Astrocyte of the hippocampus (primary cell): ENCODE results near the gene RASAL2.
"Not testable (repeated sequence)": the region's sequence is repeated elsewhere in the genome, so short reads cannot be mapped to it uniquely, and the experiment has no call there.

Experiments
- DNase-seq: peaks from one replicate; pipeline ENCODE4 v3.0.0; 2011; ENCODE audit warnings: low read depth, low spot score

RASAL2 gene

DNA sequence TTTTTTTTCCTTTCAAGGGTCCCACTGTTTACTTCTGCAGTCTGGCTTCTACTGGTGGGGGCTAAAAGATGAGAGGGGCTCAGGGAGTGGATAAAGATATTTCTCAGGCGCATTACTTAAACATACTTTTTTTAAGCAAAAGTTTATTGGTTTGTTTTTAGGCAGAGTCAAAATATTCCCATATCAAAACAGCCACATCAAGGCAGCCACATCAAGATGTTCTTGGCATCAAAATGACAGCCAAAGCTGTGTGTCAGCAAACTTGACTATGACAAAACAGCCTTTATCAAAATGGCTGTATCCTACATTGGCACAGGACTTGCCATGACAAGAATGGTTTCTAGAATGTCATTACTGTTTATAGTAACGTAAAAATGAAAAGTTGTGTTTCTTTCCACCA, 22.1 kb upstream of the RASAL2 start:
- DNase-seq: no peak

DNA sequence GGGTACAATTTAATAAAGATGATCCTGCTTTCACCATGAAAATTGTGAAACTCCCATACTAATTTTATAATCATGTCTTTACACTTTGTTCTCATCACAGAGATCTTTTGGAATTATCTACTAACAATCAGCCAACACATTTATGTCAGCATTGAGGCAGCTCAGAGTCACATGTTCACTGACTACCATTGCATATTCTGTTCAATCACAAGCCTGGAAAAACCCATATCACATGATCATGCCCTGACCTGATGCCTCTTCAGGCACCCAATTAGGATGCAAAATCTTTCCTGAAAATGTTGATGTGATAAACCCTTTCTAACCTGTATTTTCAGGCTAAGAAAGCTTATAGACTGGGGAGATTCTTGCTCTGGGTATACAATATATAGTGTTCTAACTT, 21.6 kb upstream of the RASAL2 start:
- no peak for DNase-seq

DNA sequence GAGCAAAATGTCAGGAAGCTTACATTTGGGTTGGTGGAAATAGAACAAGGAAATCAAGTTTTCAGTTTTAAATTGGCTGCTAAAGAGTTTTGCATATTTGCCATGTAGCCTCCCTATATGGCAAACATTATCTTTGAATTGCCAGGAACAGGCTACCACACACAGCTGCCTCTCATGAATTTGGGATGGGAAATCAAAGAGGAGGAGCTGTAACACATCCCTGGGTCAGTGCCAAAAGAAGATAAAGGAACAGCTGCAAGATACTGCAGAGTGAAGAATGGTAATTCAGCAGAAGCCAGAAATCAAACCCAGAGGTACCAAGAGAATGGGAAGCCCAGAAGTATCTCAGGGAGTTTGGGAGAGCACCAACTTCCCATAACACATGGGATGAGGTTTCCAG, 18.6 kb upstream of the RASAL2 start:
- DNase-seq: no peak

- DNase-seq: no peak
These were observed 17.3 kb upstream of the RASAL2 start for GRCh38 chr1:178076607-178077006.

DNA sequence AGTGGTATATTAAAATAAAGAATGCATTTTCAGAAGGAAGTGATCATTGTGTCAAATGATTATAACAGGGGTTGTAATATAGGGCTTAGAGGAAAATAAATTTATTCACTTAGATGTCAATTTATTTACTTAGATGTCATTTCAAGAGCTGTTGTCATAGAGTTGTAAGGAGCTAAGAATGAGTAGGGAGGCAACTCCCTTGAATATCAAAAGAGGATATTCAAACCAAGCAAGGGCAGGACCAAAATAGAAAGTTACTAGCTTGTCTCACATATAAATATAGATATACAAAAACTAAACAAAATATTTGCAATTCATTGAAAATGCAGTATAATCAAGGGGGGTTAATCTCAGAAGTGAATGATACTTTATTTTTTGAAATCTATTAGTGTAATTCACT, 16.0 kb upstream of the RASAL2 start:
- DNase-seq: no peak

GRCh38 chr1:178086294-178086693, 7.6 kb upstream of the RASAL2 start:
- peak; percentile 32 for DNase-seq

DNA sequence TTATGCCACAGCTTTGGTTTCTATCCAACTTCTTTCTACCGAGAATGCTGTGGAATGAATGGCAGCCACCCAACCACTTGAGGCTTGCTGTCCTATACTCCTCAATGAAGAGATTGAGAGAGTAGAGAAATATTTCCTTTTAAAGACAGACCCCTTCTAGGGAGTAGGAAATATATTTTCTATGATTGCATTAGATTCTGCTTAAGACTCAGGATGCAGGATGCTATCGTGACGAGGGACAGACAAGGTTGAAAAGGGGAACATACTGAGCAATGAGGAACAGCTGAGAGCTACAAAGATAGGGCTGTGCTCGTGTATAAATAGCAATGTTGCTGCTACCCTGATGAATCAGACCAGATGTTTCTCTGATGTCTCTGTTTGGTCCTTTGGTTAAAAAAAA, 7.1 kb upstream of the RASAL2 start:
- DNase-seq: peak; percentile 69

DNA sequence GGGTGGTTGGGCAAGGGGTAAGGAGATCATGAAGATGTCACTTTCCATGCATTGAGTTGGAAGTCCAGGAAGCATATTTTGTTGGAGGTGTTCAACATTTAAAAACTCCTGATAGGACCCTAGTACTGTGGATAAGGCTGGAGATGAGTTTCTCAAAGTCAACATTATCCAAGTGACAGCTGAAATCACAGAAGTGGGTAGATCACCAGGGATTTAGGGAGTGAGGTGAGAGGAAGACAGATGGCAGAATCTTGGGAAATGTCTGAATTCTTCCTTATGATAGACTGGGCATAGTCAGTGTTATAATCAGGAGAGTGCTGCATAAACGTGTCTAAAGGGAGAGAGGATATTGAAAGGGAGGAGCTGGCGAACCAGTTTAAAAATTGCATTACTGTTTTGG, 5.3 kb upstream of the RASAL2 start:
- no peak for DNase-seq

DNA sequence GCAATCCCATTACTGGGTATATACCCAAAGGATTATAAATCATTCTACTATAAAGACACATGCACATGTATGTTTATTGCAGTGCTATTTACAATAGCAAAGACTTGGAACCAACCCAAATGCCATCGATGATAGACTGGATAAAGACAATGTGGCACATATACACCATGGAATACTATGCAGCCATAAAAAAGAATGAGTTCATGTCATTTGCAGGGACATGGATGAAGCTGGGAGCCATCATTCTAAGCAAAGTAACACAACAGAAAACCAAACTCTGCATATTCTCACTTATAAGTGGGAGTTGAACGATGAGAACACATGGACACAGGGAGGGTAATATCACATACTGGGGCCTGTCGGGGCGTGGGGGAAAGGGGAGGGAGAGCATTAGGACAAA, 2.5 kb upstream of the RASAL2 start:
- not testable (repeated sequence) for DNase-seq

- DNase-seq: no peak
These were observed 1.7 kb upstream of the RASAL2 start for GRCh38 chr1:178091986-178092745.

GRCh38 chr1:178092878-178093493, 918 bp upstream of the RASAL2 start:
- no peak for DNase-seq

DNA sequence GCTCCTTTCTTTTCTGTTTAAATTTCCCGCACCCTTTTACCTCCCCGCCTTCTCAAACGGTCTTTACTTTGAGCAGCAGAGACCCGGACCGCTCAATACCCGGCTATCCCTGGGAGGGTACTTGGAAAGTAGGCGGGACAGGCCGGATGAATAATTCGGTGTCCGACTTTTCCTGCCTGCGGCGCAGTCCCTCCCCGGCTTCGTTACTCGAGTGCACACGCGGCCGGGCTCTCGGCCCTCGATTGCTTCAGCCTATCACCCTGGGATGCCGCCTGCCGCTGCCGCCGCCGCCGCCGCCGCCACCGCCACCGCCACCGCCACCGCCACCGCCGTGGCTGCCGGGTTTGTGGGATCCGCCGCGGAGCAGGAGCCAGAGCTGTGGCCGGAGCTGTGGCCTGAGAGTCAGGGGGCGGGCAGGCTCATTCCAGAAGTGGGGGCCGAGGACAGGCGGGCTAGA, 382 bp upstream of the RASAL2 start:
- peak; percentile 99 for DNase-seq

DNA sequence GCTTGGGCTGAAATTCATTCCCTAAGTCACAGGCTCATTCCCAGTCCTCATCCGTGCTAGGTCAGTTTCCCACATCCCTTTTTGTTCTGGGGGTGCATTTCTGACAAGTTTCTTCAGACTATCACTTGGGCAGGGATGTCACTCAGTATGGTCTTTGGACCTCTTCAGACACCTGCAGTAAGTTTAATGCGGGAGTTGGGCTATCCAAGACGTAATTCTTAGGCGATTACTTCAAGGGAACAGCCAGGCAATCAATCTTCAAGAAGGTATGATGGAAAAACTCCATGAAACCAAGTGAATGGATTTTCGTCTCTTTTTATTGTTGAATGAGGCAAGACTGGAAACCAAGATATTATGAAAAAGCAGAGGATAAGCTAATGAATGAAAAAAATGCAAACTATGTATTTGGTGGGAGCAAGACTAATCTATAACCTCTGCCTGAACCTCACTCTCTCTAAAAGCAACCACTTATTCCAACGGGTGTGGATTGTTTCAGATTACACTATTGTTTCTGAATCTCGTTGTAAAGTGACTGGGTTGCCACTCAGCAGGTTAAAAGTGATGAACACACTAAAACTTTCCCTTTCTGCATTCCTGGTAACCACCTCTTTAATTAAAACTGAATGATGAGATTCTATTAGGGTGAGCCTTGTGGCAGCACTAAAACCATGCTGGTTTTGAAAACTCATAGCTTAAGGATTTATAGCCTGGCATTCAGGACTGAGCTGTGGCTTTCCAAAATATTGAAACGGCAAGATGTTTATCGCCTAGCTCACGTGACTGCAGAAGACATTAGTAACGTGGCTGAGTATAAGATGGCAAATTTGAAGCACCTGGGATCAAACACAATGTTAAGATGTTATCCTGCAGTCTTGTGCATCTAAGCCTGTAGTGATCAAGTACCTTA, 1.1 kb downstream of the RASAL2 start:
- DNase-seq: peak; percentile 61

GRCh38 chr1:178096421-178096820, 2.5 kb downstream of the RASAL2 start:
- DNase-seq: no peak

GRCh38 chr1:178098262-178098661, 4.4 kb downstream of the RASAL2 start:
- peak; percentile 40 for DNase-seq

DNA sequence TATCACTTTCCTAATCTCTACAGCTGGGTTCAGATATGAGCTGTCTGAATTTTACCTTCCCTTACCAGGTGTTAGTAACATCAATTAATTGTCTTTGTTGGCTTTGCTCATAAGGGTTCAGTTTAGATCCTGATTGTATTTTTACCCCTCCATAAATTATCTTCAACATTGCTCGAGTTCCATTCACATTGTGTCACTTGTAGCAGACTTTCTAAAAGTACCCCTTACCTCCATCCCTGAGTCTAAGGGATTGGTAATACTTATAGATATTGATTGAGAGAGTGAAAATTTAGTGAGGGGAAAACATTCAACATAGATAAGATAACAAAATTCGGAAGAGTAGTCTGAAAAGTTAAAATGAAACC, 7.3 kb downstream of the RASAL2 start:
- DNase-seq: peak; percentile 34

GRCh38 chr1:178101654-178102053, 7.8 kb downstream of the RASAL2 start:
- DNase-seq: no peak

GRCh38 chr1:178102218-178102617, 8.3 kb downstream of the RASAL2 start:
- DNase-seq: no peak

GRCh38 chr1:178107823-178108222, 13.9 kb downstream of the RASAL2 start:
- DNase-seq: no peak

- DNase-seq: no peak
These were observed 15.6 kb downstream of the RASAL2 start for GRCh38 chr1:178109348-178110143.

DNA sequence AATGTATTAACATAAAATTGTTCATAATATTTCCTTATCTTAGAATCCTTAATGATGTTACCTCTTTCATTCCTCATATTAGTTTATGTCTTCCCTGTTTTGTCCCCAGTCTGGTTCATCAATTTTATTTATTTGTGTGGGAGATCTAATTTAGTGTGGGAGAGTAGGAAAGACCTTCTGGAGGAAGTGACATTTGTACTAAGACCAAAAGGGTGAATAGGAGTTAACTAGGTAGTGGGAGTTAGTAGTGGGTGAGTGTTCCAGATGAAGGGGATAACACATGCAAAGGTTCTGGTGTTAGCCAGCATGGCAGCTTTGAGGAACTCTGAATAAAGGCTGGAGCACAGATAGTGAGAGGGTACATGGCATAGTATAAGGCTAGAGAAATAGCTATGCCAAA, 21.4 kb downstream of the RASAL2 start:
- no peak for DNase-seq

DNA sequence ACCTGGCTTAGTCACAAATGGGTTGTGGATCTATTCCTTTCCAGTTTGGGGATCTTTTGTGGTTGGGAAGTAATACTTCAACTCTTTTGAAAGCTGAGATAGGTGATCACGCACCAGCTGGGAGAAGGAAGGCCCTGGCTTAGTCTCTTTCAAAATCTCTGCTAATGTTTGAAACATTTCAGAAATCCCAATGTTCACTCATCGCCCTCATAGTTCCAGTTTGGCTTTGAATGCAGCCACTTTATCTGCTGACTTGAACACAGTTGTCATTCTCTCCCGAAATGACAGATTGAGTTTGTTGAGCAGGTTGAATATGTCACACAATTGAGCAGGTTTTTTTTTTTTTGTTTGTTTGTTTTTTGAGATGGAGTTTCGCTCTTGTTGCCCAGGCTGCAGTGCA, 24.6 kb downstream of the RASAL2 start:
- no peak for DNase-seq
